HepG2 (cell line): ENCODE data around the gene DPAGT1. TPM values are rescaled to one million over a fixed set of nuclear protein-coding genes. Genes with fewer than 3 reads are reported as not detected.

Source experiments
- ARHGAP35 ChIP-seq: sonication (generic); formaldehyde crosslinking; IDR thresholded peaks from 2 replicates; pipeline ENCODE4 v1.9.0; 2022; ENCODE audit warnings: mild to moderate bottlenecking, inconsistent platforms, moderate library complexity, missing genetic modification reagents, borderline replicate concordance
- ARID4A ChIP-seq: sonication (generic); formaldehyde crosslinking; IDR thresholded peaks from 2 replicates; pipeline ENCODE4 v1.5.0; 2020; ENCODE audit warnings: mild to moderate bottlenecking, missing genetic modification reagents, borderline replicate concordance
- ARNT ChIP-seq: fragments of 450-650 bp; IDR thresholded peaks from 2 replicates; pipeline ENCODE4 v1.6.1; 2017
- CAMTA2 ChIP-seq: sonication (generic); formaldehyde crosslinking; IDR thresholded peaks from 2 replicates; pipeline ENCODE4 v1.4.0; 2020; ENCODE audit warnings: mild to moderate bottlenecking, missing genetic modification reagents, borderline replicate concordance
- CTCF ChIP-seq: sonication (generic); formaldehyde crosslinking; IDR thresholded peaks from 2 replicates; pipeline ENCODE4 v1.5.0; 2020; ENCODE audit warnings: mild to moderate bottlenecking, missing genetic modification reagents, moderate library complexity
- ELF3 ChIP-seq: IDR thresholded peaks from 2 replicates; pipeline ENCODE4 v1.6.1; 2016; ENCODE audit warnings: missing genetic modification reagents, missing compliant biosample characterization
- GATAD2A ChIP-seq: IDR thresholded peaks from 2 replicates; pipeline ENCODE4 v1.6.1; 2016
- MYPOP ChIP-seq: sonication (generic); formaldehyde crosslinking; IDR thresholded peaks from 2 replicates; pipeline ENCODE4 v1.8.1; 2023; ENCODE audit warnings: mild to moderate bottlenecking, moderate library complexity, missing genetic modification reagents
- PRMT3 ChIP-seq: sonication (generic); formaldehyde crosslinking; IDR thresholded peaks from 2 replicates; pipeline ENCODE4 v1.8.1; 2022; ENCODE audit warnings: low read depth, mild to moderate bottlenecking, moderate library complexity, missing genetic modification reagents, borderline replicate concordance
- SCMH1 ChIP-seq: sonication (generic); formaldehyde crosslinking; IDR thresholded peaks from 2 replicates; pipeline ENCODE4 v1.9.0; 2021; ENCODE audit warnings: missing genetic modification reagents, mild to moderate bottlenecking, borderline replicate concordance
- ZFX ChIP-seq: sonication (generic); formaldehyde crosslinking; IDR thresholded peaks from 2 replicates; pipeline ENCODE4 v1.4.0; 2020; ENCODE audit warnings: mild to moderate bottlenecking, low read depth, missing genetic modification reagents, moderate library complexity
- ZNF564 ChIP-seq: sonication (generic); formaldehyde crosslinking; IDR thresholded peaks from 2 replicates; pipeline ENCODE4 v1.8.1; 2023; ENCODE audit warnings: mild to moderate bottlenecking, missing genetic modification reagents
- ZNF569 ChIP-seq: sonication (generic); formaldehyde crosslinking; IDR thresholded peaks from 2 replicates; pipeline ENCODE4 v1.5.0; 2020; ENCODE audit warnings: mild to moderate bottlenecking, missing genetic modification reagents, moderate library complexity, borderline replicate concordance
- ZNF644 ChIP-seq: IDR thresholded peaks from 2 replicates; pipeline ENCODE4 v1.6.1; 2016; ENCODE audit warnings: low read depth
- polyA plus RNA-seq, 8 experiments: library from polyadenylated mRNA; depleted of rRNA in 3 of 8; stranded (reverse) in 7 of 8; unstranded in 1 of 8; fragments of >200 nt; fragmentation: Illumina TruSeq in 4 of 8; extraction: Trizol in 4 of 8; gene quantifications; 2 replicates each; pipeline versions ENCODE4 v1.2.1 to v1.2.3, GENCODE V29; 2011 to 2016; ENCODE audit warnings: low read depth in 4 of 8, missing spikeins in 1 of 8, mixed read lengths in 1 of 8; ENCODE audit not compliant: insufficient read depth in 1 of 8
- total RNA-seq, 5 experiments: library from RNA; depleted of rRNA; stranded (reverse); fragments of >200 nt; fragmentation: Illumina TruSeq; extraction: Trizol; gene quantifications; 2 replicates each; pipeline ENCODE4 v1.2.3, GENCODE V29; 2016; ENCODE audit warnings: low read depth in 1 of 5
- TF ChIP-seq, protein P1 (sequence below): sonication (generic); formaldehyde crosslinking; IDR thresholded peaks from 2 replicates; pipeline ENCODE4 v1.4.0; 2020; ENCODE audit warnings: missing genetic modification reagents
- TF ChIP-seq, protein P2 (sequence below): sonication (generic); formaldehyde crosslinking; IDR thresholded peaks from 2 replicates; pipeline ENCODE4 v1.4.0; 2020; ENCODE audit warnings: missing genetic modification reagents
- TF ChIP-seq, protein P3 (sequence below): sonication (generic); formaldehyde crosslinking; IDR thresholded peaks from 2 replicates; pipeline ENCODE4 v1.4.0; 2020; ENCODE audit warnings: mild to moderate bottlenecking, missing genetic modification reagents

The DPAGT1 gene
- total and polyA plus RNA-seq, 2 of the 13 experiments (the other 11 are each of a cell fraction or from before 2014, with no cell fraction given), result 37.6 to 70.7 TPM

DNA sequence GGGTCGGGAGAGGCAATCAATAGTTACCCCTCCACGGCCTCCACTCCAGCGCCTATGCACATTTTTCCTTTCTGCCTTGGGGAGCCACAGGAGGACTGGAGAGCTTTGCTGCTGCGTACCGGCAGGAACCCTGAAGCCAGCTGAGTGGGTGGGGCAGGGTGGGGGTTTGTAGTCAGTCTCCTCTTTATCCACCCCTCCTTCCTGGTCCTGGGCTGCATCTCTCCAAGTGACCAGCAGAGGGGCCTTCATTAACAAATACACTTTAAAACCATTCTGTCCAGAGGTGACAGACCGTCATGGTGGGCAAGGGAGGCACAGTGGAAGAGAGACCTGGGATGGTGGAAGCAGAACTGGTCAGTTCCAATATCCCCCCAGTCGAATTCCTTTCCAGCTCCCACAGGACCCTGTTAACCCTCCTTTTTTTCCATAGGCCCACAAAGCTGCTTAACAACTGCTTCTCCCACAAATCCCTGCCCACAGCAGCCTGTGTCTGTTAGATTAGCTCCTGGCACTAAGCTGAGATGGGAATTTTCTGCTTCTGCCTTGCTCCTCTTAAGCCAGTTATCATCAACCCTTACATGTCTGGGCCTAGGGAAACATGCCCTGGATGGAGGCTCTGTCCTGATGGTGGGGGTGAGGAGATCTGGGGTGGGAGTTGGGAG is 43.3 kb upstream of the DPAGT1 start (continued):
- TF ChIP-seq ZNF564 (CRISPR knock-in tag) (no peak), GATAD2A (CRISPR knock-in tag) (0 out of 2 replicates have a peak, but pooled peaks have one; percentile 29), ZNF569 (CRISPR knock-in tag) (no peak), ARHGAP35 (CRISPR knock-in tag) (no peak), ZNF644 (CRISPR knock-in tag) (no peak), CTCF (CRISPR knock-in tag) (peak; percentile 75), ARNT (no peak), ZFX (CRISPR knock-in tag) (no peak), MYPOP (CRISPR knock-in tag) (no peak), CAMTA2 (CRISPR knock-in tag) (no peak), ARID4A (CRISPR knock-in tag) (peak; percentile 26; the same call in 1 of the 2 replicates), PRMT3 (CRISPR knock-in tag) (no peak), ELF3 (CRISPR knock-in tag) (0 out of 2 replicates have a peak, but pooled peaks have one; percentile 41), SCMH1 (CRISPR knock-in tag) (no peak)
- TF ChIP-seq, protein P1, sequence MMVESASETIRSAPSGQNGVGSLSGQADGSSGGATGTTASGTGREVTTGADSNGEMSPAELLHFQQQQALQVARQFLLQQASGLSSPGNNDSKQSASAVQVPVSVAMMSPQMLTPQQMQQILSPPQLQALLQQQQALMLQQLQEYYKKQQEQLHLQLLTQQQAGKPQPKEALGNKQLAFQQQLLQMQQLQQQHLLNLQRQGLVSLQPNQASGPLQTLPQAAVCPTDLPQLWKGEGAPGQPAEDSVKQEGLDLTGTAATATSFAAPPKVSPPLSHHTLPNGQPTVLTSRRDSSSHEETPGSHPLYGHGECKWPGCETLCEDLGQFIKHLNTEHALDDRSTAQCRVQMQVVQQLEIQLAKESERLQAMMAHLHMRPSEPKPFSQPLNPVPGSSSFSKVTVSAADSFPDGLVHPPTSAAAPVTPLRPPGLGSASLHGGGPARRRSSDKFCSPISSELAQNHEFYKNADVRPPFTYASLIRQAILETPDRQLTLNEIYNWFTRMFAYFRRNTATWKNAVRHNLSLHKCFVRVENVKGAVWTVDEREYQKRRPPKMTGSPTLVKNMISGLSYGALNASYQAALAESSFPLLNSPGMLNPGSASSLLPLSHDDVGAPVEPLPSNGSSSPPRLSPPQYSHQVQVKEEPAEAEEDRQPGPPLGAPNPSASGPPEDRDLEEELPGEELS, result no peak
- TF ChIP-seq, protein P2, sequence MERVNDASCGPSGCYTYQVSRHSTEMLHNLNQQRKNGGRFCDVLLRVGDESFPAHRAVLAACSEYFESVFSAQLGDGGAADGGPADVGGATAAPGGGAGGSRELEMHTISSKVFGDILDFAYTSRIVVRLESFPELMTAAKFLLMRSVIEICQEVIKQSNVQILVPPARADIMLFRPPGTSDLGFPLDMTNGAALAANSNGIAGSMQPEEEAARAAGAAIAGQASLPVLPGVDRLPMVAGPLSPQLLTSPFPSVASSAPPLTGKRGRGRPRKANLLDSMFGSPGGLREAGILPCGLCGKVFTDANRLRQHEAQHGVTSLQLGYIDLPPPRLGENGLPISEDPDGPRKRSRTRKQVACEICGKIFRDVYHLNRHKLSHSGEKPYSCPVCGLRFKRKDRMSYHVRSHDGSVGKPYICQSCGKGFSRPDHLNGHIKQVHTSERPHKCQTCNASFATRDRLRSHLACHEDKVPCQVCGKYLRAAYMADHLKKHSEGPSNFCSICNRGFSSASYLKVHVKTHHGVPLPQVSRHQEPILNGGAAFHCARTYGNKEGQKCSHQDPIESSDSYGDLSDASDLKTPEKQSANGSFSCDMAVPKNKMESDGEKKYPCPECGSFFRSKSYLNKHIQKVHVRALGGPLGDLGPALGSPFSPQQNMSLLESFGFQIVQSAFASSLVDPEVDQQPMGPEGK (CRISPR knock-in tag), result peak; percentile 70
- TF ChIP-seq, protein P3, sequence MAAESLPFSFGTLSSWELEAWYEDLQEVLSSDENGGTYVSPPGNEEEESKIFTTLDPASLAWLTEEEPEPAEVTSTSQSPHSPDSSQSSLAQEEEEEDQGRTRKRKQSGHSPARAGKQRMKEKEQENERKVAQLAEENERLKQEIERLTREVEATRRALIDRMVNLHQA (CRISPR knock-in tag), result no peak
